ENCODE measurements around the gene SCUBE3.

SCUBE3 gene

GRCh38 chr6:35244551-35244950 lies 30.8 kb downstream of the SCUBE3 start:
- in situ Hi-C loops (cut with MboI; ENCODE audit: low pct_unique_long_range_greater_than_20kb, low sequenced_read_pairs, unreplicated experiment): no loop called here
- DNase-seq (ENCODE audit: low spot score): no peak
- no peak for TF ChIP-seq CTCF (IDR thresholded peaks at IDR 0.05; ENCODE audit: extremely low read depth, insufficient read depth, missing control alignments)

GRCh38 chr6:35247642-35248231 lies 34.0 kb downstream of the SCUBE3 start:
- peak; percentile 52 for DNase-seq (ENCODE audit: low spot score)
- peak; percentile 23 for TF ChIP-seq CTCF (IDR thresholded peaks at IDR 0.05; ENCODE audit: extremely low read depth, insufficient read depth, missing control alignments)
- in situ Hi-C loops (cut with MboI; ENCODE audit: low pct_unique_long_range_greater_than_20kb, low sequenced_read_pairs, unreplicated experiment): no loop called here

DNA sequence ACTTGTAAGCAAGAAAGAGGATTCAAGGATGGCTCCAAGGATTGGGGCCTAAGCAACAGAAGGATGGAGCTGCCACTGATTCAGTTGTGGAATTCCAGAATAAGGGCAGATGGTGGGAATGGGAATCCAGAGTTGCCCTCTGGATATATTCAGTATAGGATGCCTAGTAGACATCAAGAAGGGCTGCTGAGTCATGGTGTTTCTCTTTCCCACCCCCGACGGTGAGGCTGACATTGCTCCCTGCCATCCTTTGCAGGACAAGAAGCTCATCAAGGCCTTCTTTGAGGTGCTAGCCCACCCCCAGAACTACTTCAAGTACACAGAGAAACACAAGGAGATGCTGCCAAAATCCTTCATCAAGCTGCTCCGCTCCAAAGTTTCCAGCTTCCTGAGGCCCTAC lies 34.5 kb downstream of the SCUBE3 start:
- no peak for TF ChIP-seq CTCF (IDR thresholded peaks at IDR 0.05; ENCODE audit: extremely low read depth, insufficient read depth, missing control alignments)
- in situ Hi-C loops (cut with MboI; ENCODE audit: low pct_unique_long_range_greater_than_20kb, low sequenced_read_pairs, unreplicated experiment): no loop called here
- DNase-seq (ENCODE audit: low spot score): no peak

DNA sequence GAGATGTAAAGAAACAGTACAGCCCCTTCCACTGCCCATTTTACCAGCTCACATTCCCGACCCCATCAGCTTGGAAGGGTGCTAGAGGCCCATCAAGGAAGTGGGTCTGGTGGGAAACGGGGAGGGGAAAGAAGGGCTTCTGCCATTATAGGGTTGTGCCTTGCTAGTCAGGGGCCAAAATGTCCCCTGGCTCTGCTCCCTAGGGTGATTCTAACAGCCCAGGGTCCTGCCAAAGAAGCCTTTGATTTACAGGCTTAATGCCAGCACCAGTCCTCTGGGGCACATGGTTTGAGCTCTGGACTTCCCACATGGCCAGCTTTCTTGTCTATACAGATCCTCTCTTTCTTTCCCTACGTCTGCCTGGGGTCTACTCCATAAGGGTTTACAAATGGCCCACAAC lies 35.2 kb downstream of the SCUBE3 start:
- in situ Hi-C loops (cut with MboI; ENCODE audit: low pct_unique_long_range_greater_than_20kb, low sequenced_read_pairs, unreplicated experiment): no loop called here
- no peak for TF ChIP-seq CTCF (IDR thresholded peaks at IDR 0.05; ENCODE audit: extremely low read depth, insufficient read depth, missing control alignments)
- DNase-seq (ENCODE audit: low spot score): no peak

- TF ChIP-seq CTCF (IDR thresholded peaks at IDR 0.05; ENCODE audit: extremely low read depth, insufficient read depth, missing control alignments): no peak
- in situ Hi-C loops (cut with MboI; ENCODE audit: low pct_unique_long_range_greater_than_20kb, low sequenced_read_pairs, unreplicated experiment): no loop called here
- DNase-seq (ENCODE audit: low spot score): no peak
These were observed 38.2 kb downstream of the SCUBE3 start for GRCh38 chr6:35251949-35252348.

- in situ Hi-C loops (cut with MboI; ENCODE audit: low pct_unique_long_range_greater_than_20kb, low sequenced_read_pairs, unreplicated experiment): no loop called here
- no peak for TF ChIP-seq CTCF (IDR thresholded peaks at IDR 0.05; ENCODE audit: extremely low read depth, insufficient read depth, missing control alignments)
- no peak for DNase-seq (ENCODE audit: low spot score)
These were observed 39.5 kb downstream of the SCUBE3 start for GRCh38 chr6:35253249-35253648.

- TF ChIP-seq CTCF (IDR thresholded peaks at IDR 0.05; ENCODE audit: extremely low read depth, insufficient read depth, missing control alignments): no peak
- DNase-seq (ENCODE audit: low spot score): no peak
- in situ Hi-C loops (cut with MboI; ENCODE audit: low pct_unique_long_range_greater_than_20kb, low sequenced_read_pairs, unreplicated experiment): no loop called here
These were observed 44.6 kb downstream of the SCUBE3 start for GRCh38 chr6:35258336-35258735.
